Kidney (tissue), 14 donors: ENCODE measurements around the gene RANBP3. TPM values are rescaled to one million over a fixed set of nuclear protein-coding genes. Genes with fewer than 3 reads are reported as not detected.

ENCODE experiments used
- DNase-seq, 5 donors: peaks; one replicate each; pipeline ENCODE4 v3.0.0-alpha.2; 2013 to 2020
- FAIRE-seq: peaks from 2 replicates; lab custom pipeline; 2012; peaks lifted over from hg19 to GRCh38; lab: Jason Lieb, UNC
- H3K27ac ChIP-seq, 2 donors: one replicate each; pipeline ENCODE4 v1.7.0; 2013; ENCODE audit warnings: low read depth in 2 of 2, low read length in 2 of 2, inconsistent platforms in 1 of 2
- H3K27me3 ChIP-seq: one replicate; pipeline ENCODE4 v1.7.1; 2013; ENCODE audit warnings: low read length, inconsistent platforms; ENCODE audit not compliant: control insufficient read depth, insufficient read depth
- H3K36me3 ChIP-seq, 3 donors: one replicate each; pipeline versions ENCODE4 v1.7.0 to v1.7.1; 2013; ENCODE audit warnings: low read length in 3 of 3, control low read depth in 1 of 3, inconsistent platforms in 1 of 3; ENCODE audit not compliant: insufficient read depth in 3 of 3, control insufficient read depth in 2 of 3
- H3K4me1 ChIP-seq, 3 donors: one replicate each; pipeline versions ENCODE4 v1.7.0 to v1.7.1; 2013; ENCODE audit warnings: low read length in 3 of 3, inconsistent platforms in 1 of 3, low read depth in 1 of 3; ENCODE audit not compliant: control insufficient read depth in 2 of 3, insufficient read depth in 2 of 3
- H3K4me3 ChIP-seq, 3 donors: one replicate each; pipeline versions ENCODE4 v1.7.0 to v1.8.1; 2013; ENCODE audit warnings: low read length in 3 of 3, control low read depth in 1 of 3, inconsistent platforms in 1 of 3
- H3K9ac ChIP-seq, 3 donors: one replicate each; pipeline versions ENCODE4 v1.7.0 to v1.7.1; 2013; ENCODE audit warnings: low read length in 3 of 3, control low read depth in 1 of 3, inconsistent platforms in 1 of 3
- H3K9me3 ChIP-seq, 3 donors: one replicate each; pipeline versions ENCODE4 v1.7.0 to v1.7.1; 2013; ENCODE audit warnings: low read length in 3 of 3, control low read depth in 1 of 3, inconsistent platforms in 1 of 3; ENCODE audit not compliant: control insufficient read depth in 2 of 3, insufficient read depth in 1 of 3
- CTCF ChIP-seq: IDR thresholded peaks from 3 replicates; pipeline ENCODE4 v1.5.1; 2012; ENCODE audit warnings: mild to moderate bottlenecking, moderate library complexity, borderline replicate concordance; ENCODE audit not compliant: insufficient read depth; ENCODE audit errors: extremely low read depth
- intact Hi-C: fragments of 100-400 bp; cut with DNase I; formaldehyde crosslinking; loops from one replicate; pipeline ENCODE4 v1.11.1; 2022
- polyA plus RNA-seq: library from polyadenylated mRNA; stranded (reverse); fragments of 350-450 nt; fragmentation: Illumina TruSeq; extraction: RNeasy Lipid Tissue Mini Kit (QIAGEN cat#74804); gene quantifications from one replicate; pipeline ENCODE4 v1.2.3, GENCODE V29; 2014; ENCODE audit warnings: low read depth, low replicate concordance; ENCODE audit not compliant: insufficient read depth
- total RNA-seq: library from RNA; stranded (reverse); fragmentation: NEBNext Ultra II Directional; extraction: Animal tissue kit (Norgen Biotek cat#: 25700); gene quantifications from one replicate; pipeline ENCODE4 v1.2.1, GENCODE V29; 2021
- donor health status: control.
- donor health status: control.
- donor health status: control.
- donor health status: control.
- donor health status: control.
- donor health status: DM: yes; HTN: yes; CAD: no.
- donor health status: Normal renal cell carcinoma (clear cell type).

RANBP3 gene
- total and polyA plus RNA-seq, 2 donors from 2014 or later, result 33.7 to 69.7 TPM

DNA sequence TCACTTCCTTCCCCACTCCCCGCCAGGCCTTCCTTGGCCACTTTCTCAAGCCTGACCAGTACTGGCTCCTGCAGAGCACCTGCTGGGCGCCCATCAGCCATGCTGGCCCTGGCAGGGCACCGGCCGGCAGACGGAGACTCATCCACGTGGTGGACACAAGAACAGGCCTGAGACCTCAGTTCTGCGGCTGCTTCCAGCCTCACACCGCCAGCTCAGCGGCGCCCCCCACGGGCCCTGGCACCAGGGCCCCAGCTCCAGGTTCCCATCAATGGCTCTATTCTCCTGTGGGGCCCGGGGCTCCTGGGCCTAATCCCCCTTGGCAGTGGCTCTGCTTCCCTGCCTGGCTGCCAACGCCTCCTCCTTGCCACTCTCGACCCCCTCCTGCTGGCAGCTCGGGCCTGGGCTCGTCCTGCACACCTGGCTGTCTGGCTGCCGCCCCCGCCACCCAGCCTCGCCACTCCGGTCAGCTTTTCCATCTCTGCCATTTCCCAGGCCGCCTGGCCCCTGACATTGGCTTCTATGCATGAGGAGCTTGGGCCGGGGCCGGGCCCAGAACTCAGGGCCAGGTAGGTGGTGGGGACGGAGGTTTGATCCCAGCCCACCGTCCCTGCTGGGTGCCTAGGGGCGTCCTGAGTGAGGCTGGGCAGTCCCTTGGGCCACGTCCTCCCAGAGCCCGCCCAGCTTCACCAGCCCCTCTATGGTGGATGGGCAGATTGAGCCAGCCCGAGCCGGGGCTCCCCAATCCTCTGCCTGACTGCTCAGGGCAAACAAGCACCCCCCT lies 80.6 kb downstream of the RANBP3 start:
- no peak overlapping the region for H3K4me3 ChIP-seq
- no peak overlapping the region for H3K27ac ChIP-seq
- no peaks in the 10 kb centered on the region for H3K9me3 ChIP-seq
- intact Hi-C loops, result loop anchor here (10.0 kb wide), 1 partner anchor 93 kb away; the partner anchor contains the start of gene NRTN
- H3K36me3 ChIP-seq, result peaks cover 0 to 4% (median 0%) of the 10 kb centered on the region in 3 donors
- H3K27me3 ChIP-seq, result no peaks in the 10 kb centered on the region
- H3K4me1 ChIP-seq, result peaks cover 0 to 7% (median 5%) of the 10 kb centered on the region in 3 donors
- FAIRE-seq, result no peak
- DNase-seq, result no peak
- H3K9ac ChIP-seq, result no peak overlapping the region
- TF ChIP-seq CTCF, result no peak

GRCh38 chr19:5896365-5897076 lies 81.4 kb downstream of the RANBP3 start:
- Histone ChIP-seq H3K4me1 (peaks cover 0 to 13% (median 9%) of the 10 kb centered on the region in 3 donors), H3K27ac (no peak overlapping the region), H3K36me3 (peaks cover 0 to 4% (median 0%) of the 10 kb centered on the region in 3 donors), H3K9ac (no peak overlapping the region), H3K27me3 (no peaks in the 10 kb centered on the region), H3K9me3 (no peaks in the 10 kb centered on the region), H3K4me3 (no peak overlapping the region)
- intact Hi-C loops, result loop anchor here (10.0 kb wide), 1 partner anchor 92 kb away; the partner anchor contains the start of gene NRTN
- no peak for FAIRE-seq
- DNase-seq, result no peak
- no peak for TF ChIP-seq CTCF

GRCh38 chr19:5895890-5896289 lies 82.0 kb downstream of the RANBP3 start:
- DNase-seq, result no peak
- Histone ChIP-seq H3K27me3 (no peaks in the 10 kb centered on the region), H3K9ac (no peak overlapping the region), H3K4me3 (no peak overlapping the region), H3K9me3 (no peaks in the 10 kb centered on the region), H3K27ac (no peak overlapping the region), H3K36me3 (peaks cover 0 to 4% (median 0%) of the 10 kb centered on the region in 3 donors), H3K4me1 (peaks cover 0 to 13% (median 9%) of the 10 kb centered on the region in 3 donors)
- intact Hi-C loops, result loop anchor here (10.0 kb wide), 1 partner anchor 91 kb away; the partner anchor contains the start of gene NRTN
- FAIRE-seq, result no peak
- no peak for TF ChIP-seq CTCF
